C1 segment of cervical spinal cord (tissue), 14 donors: ENCODE data around the gene IL17B.

Experiments used
- DNase-seq, 14 donors: peaks; one replicate each; lab custom pipeline; 2025; lab: John Stamatoyannopoulos, UW

Gene IL17B

DNA sequence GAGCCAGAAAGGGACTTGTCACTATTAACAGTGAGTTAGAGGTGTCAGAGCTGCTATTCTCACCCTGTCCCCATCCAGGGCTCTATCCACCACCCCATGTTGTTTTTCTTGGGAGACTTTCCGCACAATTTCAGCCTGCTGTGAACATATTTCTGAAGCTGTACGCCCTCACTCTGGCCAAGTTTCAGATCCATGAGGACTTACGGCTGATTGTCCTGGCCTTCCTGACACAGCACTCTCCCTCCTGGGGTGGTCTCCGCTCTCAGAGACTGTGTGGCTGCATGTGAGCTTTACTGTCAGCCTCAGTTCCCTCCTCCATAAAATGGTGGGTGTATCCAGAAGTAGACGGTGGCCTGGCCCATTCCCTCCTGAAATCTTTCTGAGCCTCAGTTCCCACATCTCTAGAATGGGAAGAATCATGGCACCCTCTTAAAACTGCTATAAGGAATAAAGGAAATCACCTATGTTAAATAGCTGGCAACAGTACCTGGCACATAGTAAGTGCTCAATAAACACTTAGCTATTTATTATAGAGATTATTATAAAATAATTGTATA, 804 bp upstream of the IL17B start:
- no peak for DNase-seq

DNA sequence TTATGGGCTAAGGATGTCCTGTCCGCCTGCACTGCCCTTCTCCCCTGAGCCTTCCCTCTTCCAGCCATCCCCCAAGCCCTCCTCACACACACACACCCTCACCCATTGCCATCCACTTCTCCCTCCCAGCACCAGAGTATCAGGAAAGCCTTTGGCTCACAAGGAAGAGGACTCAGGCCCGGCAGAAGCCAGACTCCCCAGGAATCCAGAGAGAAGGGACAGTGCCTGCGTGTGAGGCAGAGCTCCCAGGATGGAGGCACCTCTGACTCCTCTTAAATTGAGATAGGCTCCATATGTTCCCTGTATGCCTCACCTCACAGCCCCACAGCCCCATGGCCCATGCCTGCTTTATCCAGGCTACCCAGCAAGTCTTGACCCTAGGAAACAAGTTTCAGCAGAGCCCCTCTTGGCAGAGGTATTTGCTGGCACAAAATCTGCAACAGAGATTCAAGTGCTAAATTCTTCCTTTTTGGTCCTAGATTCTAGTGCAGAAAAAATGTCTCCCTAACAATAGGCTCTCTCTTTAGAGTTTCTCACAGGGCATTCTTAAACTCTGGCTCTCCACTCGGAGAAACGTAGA, 761 bp downstream of the IL17B start:
- no peak for DNase-seq

GRCh38 chr5:149376711-149377447, 2.2 kb downstream of the IL17B start:
- no peak for DNase-seq

DNA sequence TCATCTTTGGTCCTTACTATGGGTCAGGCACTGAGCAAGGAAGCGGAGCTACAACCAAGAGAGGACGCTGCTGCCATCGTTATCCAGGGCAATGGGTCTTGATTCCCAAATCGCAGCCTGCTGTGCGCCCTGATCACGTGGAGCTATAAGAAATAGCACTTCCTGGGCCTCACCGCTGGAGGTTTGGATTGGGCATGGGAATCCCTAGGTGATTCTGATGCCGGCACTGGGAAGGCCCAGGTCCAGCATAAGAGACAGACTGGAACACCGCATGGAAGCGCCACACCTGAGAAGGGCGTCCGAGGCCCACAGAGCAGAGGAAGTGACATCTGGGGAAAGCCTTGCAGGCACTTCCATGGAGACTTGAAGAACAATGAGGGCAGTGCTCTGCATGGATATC, 3.0 kb downstream of the IL17B start:
- no peak for DNase-seq

- DNase-seq = no peak
Observed at GRCh38 chr5:149375434-149375833, 3.7 kb downstream of the IL17B start.

- no peak for DNase-seq
Observed at GRCh38 chr5:149374801-149375200, 4.3 kb downstream of the IL17B start.

GRCh38 chr5:149374303-149374702, 4.8 kb downstream of the IL17B start:
- DNase-seq = no peak

- DNase-seq = no peak
Observed at GRCh38 chr5:149372932-149373331, 6.2 kb downstream of the IL17B start.

DNA sequence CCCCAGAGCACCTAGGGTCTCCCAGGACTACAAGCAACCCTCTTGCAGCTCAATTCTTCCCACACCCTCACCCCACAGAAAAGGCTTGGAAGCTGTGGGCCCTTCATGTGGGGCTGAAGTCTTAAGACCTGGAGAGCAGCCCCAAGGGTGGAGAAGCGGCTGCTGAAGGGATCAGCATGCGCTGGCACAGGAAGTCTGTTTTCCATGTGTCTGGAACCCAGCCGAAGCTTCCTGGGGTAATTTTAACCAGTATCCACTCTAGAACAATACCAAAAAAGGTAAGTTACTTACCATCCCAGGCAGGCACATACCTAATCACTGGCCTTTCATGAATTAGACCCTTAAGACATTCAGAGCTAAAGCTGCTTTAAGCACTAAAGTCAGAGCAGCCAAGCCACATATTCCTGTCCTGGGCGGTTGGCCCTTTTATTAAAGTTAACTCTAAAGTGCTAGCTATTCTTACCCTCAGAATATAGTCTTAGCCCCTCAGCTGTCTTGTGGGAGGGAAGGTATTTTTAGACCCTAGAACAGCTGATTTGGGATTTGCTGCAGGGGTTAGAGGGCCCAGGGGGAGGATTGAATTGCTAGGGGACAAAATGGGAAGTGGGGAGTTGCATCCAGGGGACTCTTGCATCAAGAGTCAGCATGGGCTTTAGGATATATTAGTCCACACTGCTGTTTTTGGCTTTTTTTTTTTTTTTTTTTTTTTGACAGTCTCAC, 6.9 kb downstream of the IL17B start:
- DNase-seq = no peak

- peak in 7 of 14 donors; percentile 7 to 34 (median 24) for DNase-seq
Observed at GRCh38 chr5:149371296-149371962, 7.7 kb downstream of the IL17B start.

GRCh38 chr5:149370878-149371277, 8.2 kb downstream of the IL17B start:
- DNase-seq = no peak

GRCh38 chr5:149367972-149368645, 11.0 kb downstream of the IL17B start:
- DNase-seq = no peak

DNA sequence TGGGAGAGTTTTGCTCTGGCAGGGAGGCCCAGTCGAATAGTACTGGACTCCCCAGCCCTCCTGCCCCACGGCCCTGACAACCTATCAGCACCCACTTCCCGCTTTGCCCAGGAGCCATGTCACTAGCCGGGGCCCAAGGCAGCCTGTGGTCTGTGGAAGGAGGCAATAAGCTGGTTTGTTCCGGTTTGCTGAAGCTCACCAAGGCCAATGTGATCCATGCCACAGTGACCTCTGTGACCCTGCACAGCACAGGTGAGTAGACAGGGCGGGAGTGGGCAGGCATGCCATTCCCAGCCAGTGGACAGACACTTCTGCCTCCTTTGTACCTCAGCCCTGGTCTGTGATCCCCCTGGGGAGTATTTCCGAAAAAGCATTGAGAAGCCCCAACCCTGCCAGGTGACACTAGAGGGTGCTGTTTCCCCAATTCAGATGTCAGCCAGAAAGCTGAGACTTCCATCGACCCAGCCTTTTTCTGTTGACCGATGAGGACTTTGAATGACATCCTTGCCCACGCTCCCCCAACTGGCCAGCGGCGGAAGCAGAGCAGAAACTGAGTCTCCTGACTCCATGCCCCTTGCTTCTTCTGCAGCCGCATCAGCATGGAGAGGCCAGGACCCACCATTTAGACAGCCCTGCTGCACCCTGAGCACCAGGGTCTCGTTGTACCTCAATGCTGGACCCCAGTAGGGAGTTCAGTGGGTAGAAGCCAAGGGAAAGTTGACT, 11.7 kb downstream of the IL17B start:
- peak in 8 of 14 donors; percentile 12 to 26 (median 18) for DNase-seq

GRCh38 chr5:149366169-149366729, 12.8 kb downstream of the IL17B start:
- no peak for DNase-seq

DNA sequence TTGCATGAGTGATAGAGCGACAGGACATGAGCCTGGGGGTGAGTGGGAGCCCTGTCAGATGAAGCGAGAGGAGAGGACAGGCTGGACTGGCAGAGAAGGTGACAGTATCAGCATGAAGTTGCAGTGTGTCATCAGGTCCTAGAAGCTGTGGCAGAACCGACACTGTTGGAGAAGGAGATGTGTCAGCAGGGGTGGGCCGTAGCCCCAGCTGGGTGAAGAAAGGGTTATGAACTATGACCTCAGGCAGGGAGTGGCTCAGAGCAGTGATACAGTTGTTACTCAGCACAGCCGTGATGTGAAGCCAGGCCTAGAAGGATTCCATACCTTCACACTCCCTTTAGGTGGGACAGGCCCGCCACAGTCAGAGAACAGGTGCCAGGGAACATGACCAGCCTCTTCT, 13.7 kb downstream of the IL17B start:
- DNase-seq = no peak

- no peak for DNase-seq
Observed at GRCh38 chr5:149364719-149365118, 14.4 kb downstream of the IL17B start.

DNA sequence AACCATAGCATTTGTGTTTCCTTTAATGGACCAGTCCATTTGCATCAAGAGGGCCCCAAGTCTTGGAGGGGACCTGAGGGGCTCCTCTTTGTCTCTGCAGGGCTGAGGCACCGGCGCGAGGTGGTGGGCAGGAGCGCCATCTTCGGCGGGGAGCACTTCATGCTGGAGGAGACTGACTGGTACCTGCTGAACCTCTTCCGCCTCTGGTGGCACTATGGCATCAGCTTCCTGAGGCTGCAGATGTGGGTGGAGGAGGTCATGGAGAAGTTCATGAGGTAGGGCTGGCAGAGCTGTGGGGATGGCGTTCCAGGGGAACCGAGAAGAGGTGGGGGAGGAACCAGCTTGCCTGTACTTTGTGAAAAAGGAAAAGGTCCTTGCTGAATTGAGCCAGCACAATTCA, 15.2 kb downstream of the IL17B start:
- DNase-seq = no peak

- no peak for DNase-seq
Observed at GRCh38 chr5:149363358-149363757, 15.7 kb downstream of the IL17B start.

- no peak for DNase-seq
Observed at GRCh38 chr5:149362541-149362940, 16.6 kb downstream of the IL17B start.

DNA sequence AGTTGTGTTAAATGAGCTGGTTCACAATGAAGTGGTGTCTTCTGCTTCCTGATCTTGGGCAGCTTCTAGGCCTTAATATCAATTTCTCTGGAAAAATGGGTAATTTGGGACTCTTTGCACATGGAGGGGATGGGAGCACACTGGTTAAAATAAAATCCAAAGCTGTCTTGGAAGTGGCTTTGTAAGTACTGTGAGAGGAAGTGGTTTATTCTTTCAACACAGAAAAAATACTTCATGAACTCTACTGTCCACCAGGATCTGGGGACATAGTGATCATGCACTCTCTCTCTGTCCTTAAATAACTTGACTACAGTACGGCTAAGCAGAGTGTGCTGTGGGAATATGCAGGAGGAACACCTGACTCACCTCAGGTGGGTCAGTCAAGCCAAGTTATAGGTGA, 18.8 kb downstream of the IL17B start:
- no peak for DNase-seq
